OCI-LY1 (cell line): ENCODE measurements around the gene TAS2R14.

Source experiments
- H2AFZ ChIP-seq: fragments of 200-600 bp; sonication (generic), shearing (Covaris generic); 2 replicates; pipeline ENCODE4 v1.6.0; 2014; ENCODE audit warnings: antibody characterized with exemption, mild to moderate bottlenecking, low read length
- H3F3A ChIP-seq: fragments of 200-600 bp; sonication (generic), shearing (Covaris generic); 2 replicates; pipeline ENCODE4 v1.6.0; 2014; ENCODE audit warnings: mild to moderate bottlenecking, antibody characterized with exemption, low read length, moderate library complexity; ENCODE audit not compliant: insufficient read depth
- H3K27ac ChIP-seq: fragments of 200-600 bp; sonication (generic); 2 replicates; pipeline ENCODE4 v1.5.1; 2014; ENCODE audit warnings: low read length, mixed run types, mild to moderate bottlenecking, low read depth; ENCODE audit not compliant: poor library complexity, severe bottlenecking
- H3K27me3 ChIP-seq: fragments of 200-600 bp; sonication (generic); 2 replicates; pipeline ENCODE4 v1.6.0; 2014; ENCODE audit warnings: antibody characterized with exemption, mild to moderate bottlenecking, low read length, moderate library complexity; ENCODE audit not compliant: insufficient read depth
- H3K36me3 ChIP-seq: fragments of 200-600 bp; sonication (generic); 2 replicates; pipeline ENCODE4 v1.6.1; 2014; ENCODE audit warnings: mild to moderate bottlenecking, antibody characterized with exemption, low read length, moderate library complexity, mixed read lengths; ENCODE audit not compliant: insufficient read depth
- H3K4me1 ChIP-seq: fragments of 200-600 bp; sonication (generic); 2 replicates; pipeline ENCODE4 v1.5.1; 2014; ENCODE audit warnings: mild to moderate bottlenecking, low read length, moderate library complexity; ENCODE audit not compliant: insufficient read depth, severe bottlenecking
- H3K4me2 ChIP-seq: fragments of 200-600 bp; sonication (generic), shearing (Covaris generic); 2 replicates; pipeline ENCODE4 v1.6.1; 2014; ENCODE audit warnings: low read length
- H3K4me3 ChIP-seq: fragments of 200-600 bp; sonication (generic); 2 replicates; pipeline ENCODE4 v1.5.1; 2014; ENCODE audit warnings: low read length, low read depth, mild to moderate bottlenecking, mixed read lengths; ENCODE audit not compliant: poor library complexity, severe bottlenecking
- H3K79me2 ChIP-seq: fragments of 200-600 bp; shearing (Covaris generic); 2 replicates; pipeline ENCODE4 v1.6.1; 2016; ENCODE audit warnings: mixed run types, low read length, mixed read lengths; ENCODE audit not compliant: insufficient read depth
- H3K9ac ChIP-seq: fragments of 200-600 bp; sonication (generic), shearing (Covaris generic); 2 replicates; pipeline ENCODE4 v1.6.1; 2014; ENCODE audit warnings: mild to moderate bottlenecking, low read length, mixed read lengths
- H3K9me2 ChIP-seq: fragments of 200-600 bp; sonication (generic), shearing (Covaris generic); 2 replicates; pipeline ENCODE4 v1.6.1; 2014; ENCODE audit warnings: low read depth, mild to moderate bottlenecking, low read length, mixed read lengths
- H3K9me3 ChIP-seq: fragments of 200-600 bp; shearing (Covaris generic); 2 replicates; pipeline ENCODE4 v1.6.1; 2014; ENCODE audit warnings: low read length, mixed read lengths
- H4K20me1 ChIP-seq: fragments of 200-600 bp; sonication (generic), shearing (Covaris generic); 2 replicates; pipeline ENCODE4 v1.6.0; 2016; ENCODE audit warnings: mild to moderate bottlenecking, low read length; ENCODE audit not compliant: insufficient read depth
- EZH2 ChIP-seq: fragments of 200-600 bp; sonication (generic), shearing (Covaris generic); IDR thresholded peaks from 2 replicates; pipeline ENCODE4 v1.8.0; 2017; ENCODE audit warnings: borderline replicate concordance, mixed run types, mild to moderate bottlenecking, antibody characterized with exemption, low read length, moderate library complexity, mixed read lengths
- TF ChIP-seq, protein P1 (sequence below): fragments of 200-600 bp; sonication (generic), shearing (Covaris generic); IDR thresholded peaks from 2 replicates; pipeline ENCODE4 v1.5.1; 2017; ENCODE audit warnings: mild to moderate bottlenecking, antibody characterized with exemption, low read length, moderate library complexity, mixed read lengths

The TAS2R14 gene

DNA sequence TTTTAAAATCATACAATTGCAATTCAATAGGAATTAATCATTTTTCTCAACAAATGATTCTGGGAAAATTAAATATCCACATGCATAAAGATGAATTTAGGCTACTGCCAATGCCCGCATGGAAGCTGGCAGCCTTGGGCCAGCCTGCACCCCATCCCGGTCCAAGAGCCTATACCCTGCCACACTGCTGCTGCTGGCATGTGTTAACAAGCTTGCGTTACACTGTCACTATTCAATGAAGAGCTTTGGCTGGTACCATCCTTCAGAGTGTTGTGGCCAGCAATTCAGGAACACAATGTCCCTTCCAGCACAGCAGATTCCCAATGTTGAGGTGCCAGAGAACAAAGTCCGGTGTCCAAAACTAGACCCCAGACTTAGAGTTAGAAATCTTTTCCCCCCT, 13.6 kb upstream of the TAS2R14 start:
- Histone ChIP-seq H3K9me3 (peaks cover 5% of the 10 kb centered on the region; the same call in 1 of the 2 replicates), H3K79me2 (no peaks in the 10 kb centered on the region), H2AFZ (no peak overlapping the region), H3K36me3 (no peaks in the 10 kb centered on the region), H3K9me2 (no peaks in the 10 kb centered on the region), H3K4me2 (no peak overlapping the region), H3K27me3 (no peaks in the 10 kb centered on the region), H3K27ac (no peak overlapping the region), H3F3A (no peaks in the 10 kb centered on the region), H4K20me1 (no peaks in the 10 kb centered on the region), H3K4me1 (no peaks in the 10 kb centered on the region), H3K9ac (no peak overlapping the region), H3K4me3 (no peak overlapping the region)
- TF ChIP-seq, protein P1, sequence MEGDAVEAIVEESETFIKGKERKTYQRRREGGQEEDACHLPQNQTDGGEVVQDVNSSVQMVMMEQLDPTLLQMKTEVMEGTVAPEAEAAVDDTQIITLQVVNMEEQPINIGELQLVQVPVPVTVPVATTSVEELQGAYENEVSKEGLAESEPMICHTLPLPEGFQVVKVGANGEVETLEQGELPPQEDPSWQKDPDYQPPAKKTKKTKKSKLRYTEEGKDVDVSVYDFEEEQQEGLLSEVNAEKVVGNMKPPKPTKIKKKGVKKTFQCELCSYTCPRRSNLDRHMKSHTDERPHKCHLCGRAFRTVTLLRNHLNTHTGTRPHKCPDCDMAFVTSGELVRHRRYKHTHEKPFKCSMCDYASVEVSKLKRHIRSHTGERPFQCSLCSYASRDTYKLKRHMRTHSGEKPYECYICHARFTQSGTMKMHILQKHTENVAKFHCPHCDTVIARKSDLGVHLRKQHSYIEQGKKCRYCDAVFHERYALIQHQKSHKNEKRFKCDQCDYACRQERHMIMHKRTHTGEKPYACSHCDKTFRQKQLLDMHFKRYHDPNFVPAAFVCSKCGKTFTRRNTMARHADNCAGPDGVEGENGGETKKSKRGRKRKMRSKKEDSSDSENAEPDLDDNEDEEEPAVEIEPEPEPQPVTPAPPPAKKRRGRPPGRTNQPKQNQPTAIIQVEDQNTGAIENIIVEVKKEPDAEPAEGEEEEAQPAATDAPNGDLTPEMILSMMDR: no peak
- TF ChIP-seq EZH2: no peak

DNA sequence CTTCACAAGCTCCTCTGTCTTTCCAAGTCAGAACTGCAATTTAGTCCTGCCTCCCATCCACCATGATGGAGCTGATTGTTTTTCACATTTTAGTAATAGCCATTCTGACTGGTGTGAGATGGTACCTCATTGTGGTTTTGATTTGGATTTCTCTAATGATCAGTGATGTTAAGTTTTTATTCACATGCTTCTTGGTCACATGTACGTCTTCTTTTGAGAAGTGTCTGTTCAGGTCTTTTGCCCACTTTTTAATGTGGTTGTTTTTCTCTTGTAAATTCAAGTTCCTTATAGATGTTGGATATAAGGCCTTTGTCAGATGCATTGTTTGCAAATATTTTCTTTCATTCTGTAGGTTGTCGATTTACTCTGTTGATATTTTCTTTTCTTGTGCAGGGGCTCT, 4.1 kb upstream of the TAS2R14 start:
- Histone ChIP-seq H3K9me2 (no peaks in the 10 kb centered on the region), H3K27ac (no peak overlapping the region), H3K27me3 (no peaks in the 10 kb centered on the region), H2AFZ (no peak overlapping the region), H4K20me1 (no peaks in the 10 kb centered on the region), H3K79me2 (no peaks in the 10 kb centered on the region), H3K4me3 (no peak overlapping the region), H3F3A (no peaks in the 10 kb centered on the region), H3K9me3 (peaks cover 5% of the 10 kb centered on the region; the same call in 1 of the 2 replicates), H3K4me1 (no peaks in the 10 kb centered on the region), H3K4me2 (no peak overlapping the region), H3K36me3 (no peaks in the 10 kb centered on the region), H3K9ac (no peak overlapping the region)
- TF ChIP-seq, protein P1: no peak
- TF ChIP-seq EZH2: no peak

DNA sequence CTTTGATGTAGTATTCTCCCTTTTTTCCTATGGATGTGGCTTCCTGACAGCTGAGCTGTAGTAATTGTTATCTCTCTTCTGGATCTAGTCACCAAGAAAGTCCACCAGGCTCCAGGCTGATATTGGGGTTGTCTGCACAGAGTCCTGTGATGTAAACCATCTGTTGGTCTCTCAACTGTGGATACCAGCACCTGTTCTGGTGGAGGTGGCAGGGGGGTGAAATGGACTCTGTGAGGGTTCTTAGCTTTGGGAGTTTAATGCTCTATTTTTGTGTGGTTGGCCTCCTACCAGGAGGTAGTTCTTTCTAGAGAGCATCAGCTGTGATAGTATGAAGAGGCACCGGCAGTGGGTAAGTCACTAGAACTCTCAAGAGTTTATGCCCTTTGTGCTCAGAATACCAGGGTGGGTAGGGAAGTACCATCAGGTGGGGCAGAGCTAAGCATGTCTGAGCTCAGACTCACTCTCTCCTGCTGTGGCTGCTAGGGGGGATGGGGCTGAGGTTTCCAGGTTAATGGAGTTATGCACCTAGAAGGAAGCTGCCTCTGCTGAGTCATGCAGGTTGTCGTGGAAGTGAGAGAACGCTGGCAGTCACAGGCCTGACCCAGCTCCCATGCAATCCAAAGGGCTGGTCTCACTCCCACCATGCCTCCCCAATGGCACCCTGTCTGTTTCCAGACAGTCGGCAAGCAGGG, 3.0 kb upstream of the TAS2R14 start:
- Histone ChIP-seq H3K79me2 (no peaks in the 10 kb centered on the region), H4K20me1 (no peaks in the 10 kb centered on the region), H3K4me2 (no peak overlapping the region), H3F3A (no peaks in the 10 kb centered on the region), H3K36me3 (no peaks in the 10 kb centered on the region), H3K27me3 (no peaks in the 10 kb centered on the region), H3K4me1 (peaks cover 3% of the 10 kb centered on the region), H3K27ac (no peak overlapping the region), H2AFZ (no peak overlapping the region), H3K9ac (no peak overlapping the region), H3K4me3 (no peak overlapping the region), H3K9me3 (peaks cover 4% of the 10 kb centered on the region; the same call in 1 of the 2 replicates), H3K9me2 (no peaks in the 10 kb centered on the region; the same call in 1 of the 2 replicates)
- TF ChIP-seq EZH2: no peak
- TF ChIP-seq, protein P1: no peak
